HG02852 (cell line): ENCODE results near the gene YTHDF1.

Source experiments
- ATAC-seq: cut with Tn5 transposase; IDR thresholded peaks from one replicate; pipeline ENCODE4 v1.9.1; 2021; ENCODE audit warnings: mild to moderate bottlenecking, moderate library complexity; ENCODE audit not compliant: unreplicated experiment

YTHDF1 gene

DNA sequence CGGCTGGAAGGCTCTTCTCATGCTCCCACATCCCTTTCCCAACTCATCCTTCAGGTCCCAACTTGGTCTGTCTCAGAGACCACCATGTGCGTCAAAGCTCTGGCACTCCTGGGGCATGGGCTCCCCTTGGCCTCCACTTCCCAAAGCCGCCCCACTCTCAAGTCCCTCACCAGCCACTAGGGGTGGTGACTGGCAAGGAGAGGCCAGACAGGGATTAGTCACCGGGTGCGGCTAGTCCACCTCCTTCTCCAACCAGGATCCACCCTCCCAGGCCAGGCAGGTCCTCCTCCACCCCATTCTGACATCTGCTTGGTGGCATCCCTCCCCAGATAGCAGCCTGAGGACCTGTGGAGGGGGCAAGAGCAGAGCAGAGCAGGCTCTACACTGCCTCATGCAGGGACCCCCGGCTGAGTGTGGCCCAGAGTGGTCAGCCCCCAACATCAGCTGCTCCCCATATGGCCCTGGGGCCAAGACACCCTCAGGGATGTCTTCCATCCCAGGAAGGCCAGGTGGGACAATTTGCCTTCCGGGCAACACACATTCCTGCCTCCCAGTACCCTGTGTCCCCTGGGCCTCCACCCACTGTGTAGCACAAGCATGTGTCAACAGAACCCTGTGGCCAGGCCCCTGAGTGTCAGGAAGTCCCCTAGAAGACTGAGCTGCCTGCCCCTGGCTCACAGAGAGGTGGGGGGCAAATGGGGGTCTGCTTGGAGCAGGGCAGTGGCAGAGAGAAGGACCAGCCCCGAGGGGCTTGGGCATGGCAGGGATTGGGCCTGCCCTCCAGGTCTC, 29.2 kb downstream of the YTHDF1 start:
- ATAC-seq = no peak

DNA sequence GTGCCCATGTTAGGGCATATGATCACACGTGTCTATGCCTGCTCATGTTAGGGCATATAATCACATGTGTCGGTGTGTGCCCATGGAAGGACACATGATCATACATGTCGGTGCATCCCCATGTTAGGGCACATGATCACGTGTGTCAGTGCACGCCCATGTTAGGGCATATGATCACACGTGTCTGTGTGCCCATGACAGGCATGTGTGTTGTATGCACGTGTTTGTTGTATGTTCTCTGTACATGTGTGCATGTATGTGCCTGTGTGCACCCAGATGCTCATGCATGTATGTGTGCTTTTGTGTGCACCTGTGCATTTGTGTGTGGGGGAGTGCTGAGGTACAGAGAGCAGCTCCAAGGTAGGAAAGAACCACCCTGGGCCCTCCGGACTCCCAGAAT, 29.8 kb downstream of the YTHDF1 start:
- ATAC-seq = no peak

DNA sequence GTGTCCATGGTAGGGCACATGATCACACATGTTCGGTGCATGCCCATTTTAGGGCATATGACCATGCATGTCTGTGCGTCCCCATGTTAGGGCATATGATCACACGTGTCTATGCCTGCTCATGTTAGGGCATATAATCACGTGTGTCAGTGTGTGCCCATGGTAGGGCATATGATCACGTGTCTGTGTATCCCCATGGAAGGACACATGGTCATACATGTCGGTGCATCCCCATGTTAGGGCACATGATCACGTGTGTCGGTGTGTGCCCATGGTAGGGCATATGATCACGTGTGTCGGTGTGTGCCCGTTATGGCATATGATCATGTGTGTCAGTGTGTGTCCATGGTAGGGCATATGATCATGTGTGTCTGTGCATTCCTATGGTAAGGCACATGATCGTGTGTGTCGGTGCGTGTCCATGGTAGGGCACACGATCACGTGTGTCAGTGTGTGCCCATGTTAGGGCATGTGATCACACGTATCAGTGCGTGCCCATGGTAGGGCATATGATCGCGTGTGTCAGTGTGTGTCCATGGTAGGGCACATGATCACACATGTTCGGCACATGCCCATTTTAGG, 30.6 kb downstream of the YTHDF1 start:
- ATAC-seq = no peak

DNA sequence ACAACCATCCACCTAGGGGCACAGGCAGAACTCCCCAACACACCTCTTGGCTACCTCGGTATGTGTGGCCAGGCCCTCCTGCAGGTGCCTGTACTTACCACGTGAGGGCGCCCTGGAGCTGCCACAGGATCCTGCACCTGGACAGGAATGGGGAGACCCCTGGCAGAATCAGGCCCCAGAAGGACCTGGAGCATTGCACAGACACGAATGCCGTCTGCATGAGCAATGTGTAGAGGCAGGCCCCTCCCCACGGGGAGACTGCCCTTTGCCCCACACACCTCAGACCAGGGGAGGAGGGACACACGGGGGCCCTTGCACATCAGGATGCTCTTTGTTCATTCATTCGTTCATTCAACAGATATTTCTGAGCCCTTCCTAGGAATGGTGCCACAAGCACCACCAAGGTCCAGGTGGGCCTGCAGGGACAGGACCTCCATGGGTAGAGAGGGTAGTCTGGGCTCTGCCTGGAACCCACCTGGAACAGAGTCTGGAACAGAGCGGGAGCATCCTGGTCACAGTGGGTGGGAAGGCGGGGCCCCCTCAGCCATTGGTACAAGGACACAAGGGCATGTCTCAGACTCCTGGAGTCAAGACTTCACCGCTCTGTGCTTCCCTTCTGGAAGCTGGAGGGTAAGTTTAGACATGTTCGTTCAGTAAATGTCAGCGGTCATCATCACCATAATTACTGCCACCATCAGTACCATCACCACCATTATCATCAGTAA, 32.3 kb downstream of the YTHDF1 start:
- no peak for ATAC-seq

DNA sequence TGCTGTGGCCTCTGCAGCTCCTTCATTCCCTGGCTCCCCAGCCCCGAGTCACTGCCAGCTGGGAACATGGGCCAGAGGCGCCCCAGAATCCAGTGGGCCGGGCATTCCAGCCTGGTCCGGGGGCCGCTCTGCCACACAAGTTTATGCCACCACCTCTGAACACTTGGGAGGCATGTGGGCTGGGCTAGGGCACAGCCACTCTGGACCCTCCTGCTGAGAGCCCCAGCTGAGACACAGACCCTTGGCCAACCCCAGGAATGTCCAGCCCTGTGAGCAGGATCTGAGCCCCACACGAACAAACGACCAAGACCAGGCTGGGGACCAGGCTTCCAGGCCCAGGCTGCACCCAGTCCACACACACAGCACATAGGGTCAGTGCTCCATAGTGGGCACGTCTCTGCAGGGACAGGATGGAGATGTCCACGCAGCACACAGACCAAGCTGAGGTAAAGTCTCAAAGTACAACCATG, 33.0 kb downstream of the YTHDF1 start:
- no peak for ATAC-seq

DNA sequence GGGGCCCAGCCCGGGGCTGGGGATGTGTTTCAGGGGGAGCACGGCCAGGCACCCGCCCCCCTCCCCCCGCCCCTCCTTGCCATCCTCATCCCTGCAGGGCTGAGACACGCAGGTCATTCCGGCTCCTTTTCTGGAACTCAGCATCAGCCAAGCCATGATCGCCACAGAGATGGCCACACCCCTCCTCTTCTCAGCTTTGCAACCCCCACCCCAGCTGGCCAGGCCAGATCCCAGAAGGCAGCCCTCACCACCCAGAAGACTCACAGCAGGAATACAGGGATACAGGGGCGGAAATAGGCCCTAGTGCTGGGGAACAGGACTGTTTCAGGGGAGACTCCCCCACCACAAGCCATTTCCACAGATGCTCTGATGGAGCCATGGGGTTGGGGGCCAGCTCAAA, 33.5 kb downstream of the YTHDF1 start:
- ATAC-seq = no peak

DNA sequence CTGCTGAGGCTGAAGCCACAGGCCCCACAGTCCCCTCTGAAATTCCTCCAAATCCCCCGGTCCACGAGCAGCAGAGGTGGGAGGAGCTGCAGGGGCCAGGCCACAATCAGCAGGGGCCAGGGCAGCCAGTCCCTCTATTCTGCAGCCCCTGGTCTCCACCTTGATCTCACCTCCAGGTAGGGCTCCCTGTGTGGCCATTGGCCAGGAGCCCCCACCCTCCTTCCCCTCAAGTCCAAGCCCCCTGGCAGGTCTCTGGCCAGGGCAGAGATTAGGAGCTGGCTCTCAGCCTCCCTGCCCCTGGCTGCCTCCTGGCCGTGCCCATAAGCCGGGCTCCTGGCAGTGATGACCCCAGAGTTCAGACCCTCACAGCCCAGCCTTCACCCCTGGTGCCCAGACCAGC, 34.7 kb downstream of the YTHDF1 start:
- no peak for ATAC-seq

DNA sequence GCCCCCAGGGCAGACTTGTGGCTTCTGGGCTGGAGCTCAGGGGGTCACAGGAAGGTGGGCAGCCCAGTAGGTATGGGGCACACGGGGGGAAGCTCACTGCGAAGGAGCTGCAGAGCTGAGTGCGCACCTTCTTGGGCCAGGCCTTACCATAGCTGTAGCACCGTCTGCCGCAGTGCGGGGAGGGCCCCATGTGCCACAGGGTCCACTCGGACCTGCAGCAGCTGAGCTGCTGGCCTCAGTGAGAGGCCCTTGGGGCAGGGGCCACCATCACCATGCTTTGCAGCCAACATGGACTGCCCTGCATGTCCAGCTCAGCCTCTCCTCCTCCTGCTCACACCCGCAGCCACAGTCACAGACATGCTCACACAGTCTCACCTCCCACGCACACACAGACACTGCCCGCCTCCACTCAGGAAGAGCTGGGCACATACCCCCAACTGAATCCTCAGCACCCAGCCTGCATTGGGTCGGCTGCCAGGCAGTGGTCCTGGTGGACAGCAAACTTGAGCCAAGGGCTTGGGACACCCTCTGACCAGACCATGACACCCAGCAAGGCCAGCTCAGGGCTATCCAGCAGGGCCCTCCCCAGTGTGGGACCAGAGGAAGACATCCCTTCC, 35.3 kb downstream of the YTHDF1 start:
- ATAC-seq = no peak

DNA sequence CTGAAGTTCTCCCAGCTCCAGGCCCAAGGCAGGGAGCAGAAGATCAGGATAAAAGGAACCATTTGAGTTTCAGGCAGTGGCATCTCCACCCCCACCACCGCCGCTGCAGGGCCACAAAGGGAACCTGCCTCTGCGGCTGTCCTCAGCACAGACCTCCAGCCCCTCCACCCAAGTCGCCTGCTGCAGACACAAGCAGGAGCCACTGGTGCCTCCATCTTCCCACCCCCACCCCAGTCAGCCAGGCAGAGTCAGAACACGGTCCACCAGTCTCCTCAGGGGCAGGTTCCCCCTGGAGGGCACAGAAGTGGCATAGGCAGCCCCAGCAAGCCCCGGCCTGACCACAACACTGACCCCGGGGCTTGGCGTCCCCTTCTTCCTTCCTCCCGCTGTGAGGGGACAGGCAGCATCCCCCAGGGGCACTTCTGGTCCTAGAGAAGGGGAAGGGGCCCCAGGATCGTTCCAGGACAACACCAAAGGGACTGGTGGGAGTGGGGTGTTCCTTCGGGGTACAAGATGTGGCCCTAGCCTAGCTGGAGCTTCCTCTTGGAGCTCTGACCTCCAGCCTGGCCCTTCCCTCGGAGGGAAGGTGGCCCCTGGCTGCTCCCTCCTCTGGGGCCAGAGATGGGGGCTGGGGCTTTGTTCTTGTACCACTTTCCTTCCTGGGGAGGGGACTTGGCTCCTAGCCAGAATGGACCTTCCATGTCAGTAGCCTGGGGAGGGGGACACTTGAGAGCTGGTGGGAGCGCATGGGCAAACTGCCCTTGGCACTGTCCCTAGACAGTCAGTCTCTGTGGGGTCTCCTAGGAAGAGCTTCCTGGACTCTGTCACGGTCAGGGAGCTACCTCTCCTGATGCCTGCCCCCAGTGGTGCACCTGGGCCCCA, 36.0 kb downstream of the YTHDF1 start:
- ATAC-seq = no peak

DNA sequence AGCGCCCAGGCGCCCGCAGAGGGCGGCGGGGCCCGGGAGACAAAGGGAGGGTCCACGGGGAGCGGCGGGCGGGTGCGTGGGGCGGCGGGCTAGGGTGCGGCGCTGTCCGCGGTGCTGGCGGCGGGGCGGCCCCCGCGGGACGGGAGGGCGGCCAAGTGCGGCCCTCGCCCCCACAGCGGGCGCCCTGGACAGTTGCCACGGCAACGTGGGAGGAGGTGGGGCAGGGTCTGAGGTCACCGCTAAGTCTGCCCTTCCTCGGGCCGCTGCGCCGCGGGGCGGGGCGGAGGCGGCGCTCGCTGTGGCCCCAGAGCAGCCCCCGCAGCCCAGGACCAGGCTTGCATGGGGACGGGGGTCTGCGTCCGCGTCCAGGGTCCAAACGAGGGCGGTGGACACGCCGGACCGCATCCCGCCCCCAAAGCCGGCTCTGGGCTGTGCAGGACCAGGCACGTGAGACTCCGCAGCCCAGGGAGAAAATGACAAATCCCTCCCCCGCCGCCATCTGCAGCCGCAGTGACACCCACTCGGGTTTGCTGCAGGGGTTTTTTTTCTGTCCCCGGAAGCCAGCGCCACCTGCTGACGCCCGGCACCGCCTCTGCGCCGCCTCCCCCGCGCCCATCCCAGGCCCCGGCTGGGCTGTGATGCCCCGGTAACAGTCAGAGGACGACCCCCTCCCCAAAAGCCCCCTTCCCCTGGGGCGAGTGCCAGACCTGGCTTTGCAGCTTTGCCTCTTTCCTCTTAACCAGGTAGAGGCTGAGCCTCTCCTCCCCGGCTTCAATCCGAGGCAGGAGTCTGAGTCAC, 36.8 kb downstream of the YTHDF1 start:
- ATAC-seq = no peak

DNA sequence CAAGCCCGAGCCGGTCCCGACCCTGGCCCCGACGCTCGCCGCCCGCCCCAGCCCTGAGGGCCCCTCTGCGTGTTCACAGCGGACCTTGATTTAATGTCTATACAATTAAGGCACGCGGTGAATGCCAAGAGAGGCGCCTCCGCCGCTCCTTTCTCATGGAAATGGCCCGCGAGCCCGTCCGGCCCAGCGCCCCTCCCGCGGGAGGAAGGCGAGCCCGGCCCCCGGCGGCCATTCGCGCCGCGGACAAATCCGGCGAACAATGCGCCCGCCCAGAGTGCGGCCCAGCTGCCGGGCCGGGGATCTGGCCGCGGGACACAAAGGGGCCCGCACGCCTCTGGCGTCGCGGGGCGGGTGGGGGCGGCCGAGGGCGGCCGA, 37.5 kb downstream of the YTHDF1 start:
- ATAC-seq = no peak

DNA sequence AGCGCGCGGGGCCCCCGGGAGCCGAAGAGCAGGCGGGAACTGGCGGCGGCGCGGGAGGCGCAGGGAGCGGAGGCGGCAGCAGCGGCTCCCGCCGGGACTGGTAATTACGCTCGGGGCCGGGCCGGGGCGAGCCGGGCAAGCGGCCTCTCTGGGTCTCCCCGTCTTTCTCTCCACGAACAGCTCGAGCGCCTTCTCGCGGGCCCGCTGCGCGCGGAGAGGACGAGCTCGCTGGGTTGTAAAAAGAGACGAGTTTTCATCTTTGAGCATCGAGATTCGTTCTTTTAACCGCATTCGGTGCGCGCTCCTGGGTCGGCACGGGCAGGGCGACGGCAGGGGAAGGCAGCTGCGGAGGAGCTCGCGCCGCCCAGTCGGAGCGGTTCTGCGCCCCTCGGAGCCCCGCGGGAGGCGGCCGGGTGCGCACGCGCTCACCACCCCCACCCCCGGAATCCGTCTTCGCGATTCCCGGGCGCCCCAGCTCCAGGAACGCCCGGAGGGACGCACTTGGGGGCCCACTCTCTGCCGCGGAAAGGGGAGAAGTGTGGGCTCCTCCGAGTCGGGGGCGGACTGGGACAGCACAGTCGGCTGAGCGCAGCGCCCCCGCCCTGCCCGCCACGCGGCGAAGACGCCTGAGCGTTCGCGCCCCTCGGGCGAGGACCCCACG, 38.0 kb downstream of the YTHDF1 start:
- no peak for ATAC-seq

DNA sequence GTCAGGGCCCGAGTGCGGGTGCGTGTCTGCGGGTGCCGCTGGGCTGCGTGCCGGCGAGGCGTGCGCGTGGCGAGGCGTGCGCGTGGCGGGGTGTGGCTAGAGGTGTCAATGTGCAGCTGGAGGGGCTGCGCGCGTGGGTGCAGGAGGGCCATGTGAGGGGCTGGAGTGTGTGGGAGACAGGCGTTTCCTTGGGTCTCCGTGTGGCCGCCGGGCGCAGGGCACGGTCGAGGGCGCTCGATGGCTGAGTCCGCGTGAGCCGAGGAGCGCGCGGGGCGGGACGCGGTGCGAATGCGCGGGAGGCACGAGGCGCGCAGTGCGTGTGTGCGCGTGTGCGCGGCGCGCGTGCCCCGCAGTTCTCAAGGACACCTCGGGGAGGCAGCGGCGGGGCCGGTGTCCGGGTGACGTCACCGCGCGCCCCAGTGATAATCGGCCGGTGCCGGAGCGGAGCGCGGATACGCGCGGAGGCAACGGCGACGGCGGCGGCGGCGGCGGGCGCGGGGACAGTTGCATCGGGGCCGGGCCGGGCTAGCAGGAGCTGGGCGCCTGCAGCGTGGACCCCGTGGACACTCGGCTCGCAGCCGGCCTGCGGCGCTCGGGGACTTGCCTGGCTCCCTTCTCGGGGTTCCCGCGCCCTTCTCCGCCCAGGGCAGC, 38.7 kb downstream of the YTHDF1 start:
- ATAC-seq = no peak

DNA sequence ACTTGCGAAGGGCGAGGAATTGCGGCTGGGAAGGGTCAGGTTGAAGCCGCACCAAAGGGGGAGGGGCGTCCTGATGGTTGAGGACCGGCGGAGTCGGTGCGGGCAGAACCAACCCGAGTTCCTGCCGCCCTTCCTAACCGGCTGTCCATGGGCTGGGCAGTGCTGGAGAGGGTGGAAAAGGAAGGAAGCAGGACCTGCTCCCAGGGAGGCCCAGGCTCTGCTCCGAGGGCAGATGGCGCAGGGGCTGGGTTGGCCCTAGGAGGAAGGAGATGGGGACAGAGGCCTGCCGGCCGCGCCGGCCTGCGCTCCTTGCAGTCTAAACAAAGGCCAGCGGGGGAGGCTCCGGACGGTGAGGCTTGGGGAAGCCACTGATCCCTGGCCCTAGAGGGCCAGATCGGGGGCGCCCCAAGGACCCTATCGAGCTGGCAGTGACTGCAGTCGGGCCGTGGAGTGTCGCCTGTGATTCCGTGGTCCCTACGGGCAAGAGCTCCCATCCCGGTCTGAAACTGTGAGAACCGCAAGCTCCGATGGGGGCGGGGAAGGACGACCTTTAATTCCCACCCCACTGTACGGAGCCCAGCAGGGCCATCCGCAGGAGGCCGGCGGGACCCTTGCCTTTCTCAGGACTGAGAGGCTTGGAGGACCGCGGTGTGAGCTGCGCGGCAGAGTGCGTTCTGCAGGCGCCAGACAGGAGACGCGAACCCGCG, 39.4 kb downstream of the YTHDF1 start:
- ATAC-seq = no peak

DNA sequence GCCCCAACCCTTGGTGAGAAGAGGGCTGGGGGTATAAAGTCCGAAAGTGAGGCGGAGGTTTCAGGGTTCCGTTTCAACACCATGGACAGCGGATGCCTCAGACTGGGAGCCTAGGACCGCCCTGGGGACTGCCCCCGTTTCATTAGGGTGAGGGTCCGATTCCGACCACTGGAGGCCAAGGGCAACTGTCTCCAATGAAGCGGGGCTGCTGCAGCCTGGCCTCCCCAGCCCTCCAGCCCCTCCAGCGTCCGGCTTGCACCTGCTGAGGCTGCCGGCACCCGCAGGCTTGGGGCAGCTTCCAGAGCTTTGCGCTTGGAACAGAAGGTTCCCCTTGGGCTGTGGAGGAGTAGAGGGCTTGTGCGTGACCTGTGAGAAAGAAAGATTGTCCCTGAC, 39.9 kb downstream of the YTHDF1 start:
- no peak for ATAC-seq

DNA sequence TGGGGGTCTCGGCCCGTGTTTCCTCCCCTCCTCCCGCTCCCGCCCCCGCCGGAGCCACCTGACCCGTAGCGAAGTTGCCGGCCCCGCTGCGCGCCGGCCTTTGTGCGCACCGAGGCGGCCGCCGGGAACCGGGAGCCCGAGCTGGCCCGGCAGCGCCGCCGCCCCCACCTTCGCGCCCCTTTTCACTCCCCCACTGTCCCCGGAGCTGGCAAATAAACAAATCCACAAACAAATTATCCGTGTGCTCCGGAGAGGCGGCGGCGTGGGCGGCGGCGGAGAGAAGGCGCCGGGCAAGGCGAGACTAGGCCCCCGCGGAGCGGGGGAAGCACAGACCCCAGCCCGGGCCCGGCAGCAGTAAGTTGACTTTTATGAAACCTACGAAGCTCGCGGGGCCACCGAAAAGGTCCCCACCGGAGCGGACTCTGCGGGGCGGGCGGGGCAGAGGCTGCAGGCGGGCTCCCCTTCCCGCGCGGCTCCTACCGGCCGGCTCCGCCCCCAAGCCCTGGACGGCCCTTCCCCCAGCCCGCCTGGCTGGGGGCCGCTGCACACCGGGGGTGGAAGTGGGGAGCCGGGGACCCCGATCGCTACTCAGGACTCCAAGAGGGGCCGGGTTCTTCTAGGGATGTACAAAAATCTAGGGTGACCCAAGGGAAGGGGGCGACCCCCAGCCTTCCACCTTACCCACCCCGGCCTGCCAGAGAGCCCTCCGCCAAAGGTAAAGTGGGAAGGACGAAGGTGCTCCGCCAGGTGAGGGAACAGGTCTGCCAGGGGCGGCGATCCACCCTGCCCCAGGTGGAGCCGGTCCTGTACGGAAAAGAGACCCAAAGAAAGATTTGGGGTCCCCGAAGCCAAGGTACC, 40.7 kb downstream of the YTHDF1 start:
- ATAC-seq = no peak

DNA sequence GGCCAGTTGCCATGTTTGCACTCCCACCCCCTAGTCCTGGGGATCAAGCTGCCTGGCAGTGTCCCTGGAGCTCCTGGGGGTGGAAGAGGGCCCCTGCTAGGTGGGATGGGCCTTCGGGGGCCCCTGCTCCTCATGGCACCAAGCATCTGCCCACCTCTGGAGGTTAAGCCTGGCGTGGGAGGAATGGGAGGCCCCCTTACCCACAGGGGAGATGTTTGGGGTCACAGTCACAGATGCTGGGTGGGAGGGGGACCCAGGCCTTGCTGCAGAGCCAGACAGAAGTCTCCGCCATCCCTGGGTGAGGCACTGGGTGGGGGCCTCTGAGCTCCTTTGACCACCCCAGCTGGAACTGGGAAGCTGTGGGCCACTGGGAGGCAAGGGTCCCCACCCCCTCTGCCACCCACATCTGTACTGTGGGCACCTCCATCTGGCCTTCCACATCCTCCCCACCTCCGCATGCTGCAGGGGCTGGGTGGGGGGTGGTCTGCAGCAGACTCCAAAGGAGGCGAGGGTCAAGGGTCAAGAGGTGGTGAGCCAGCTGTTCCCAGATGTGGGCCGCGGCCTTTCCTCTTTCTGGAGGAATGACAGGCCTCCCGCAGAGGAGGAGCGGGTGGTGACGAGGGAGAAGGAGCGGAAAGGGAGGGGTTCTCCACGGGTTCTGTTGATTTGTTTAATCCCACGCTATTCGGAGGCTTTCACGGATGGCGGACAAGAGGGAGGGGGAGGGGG, 41.5 kb downstream of the YTHDF1 start:
- no peak for ATAC-seq
